GM12878 (cell line): ENCODE results near the gene CHST14. TPM values are rescaled to one million over a fixed set of nuclear protein-coding genes. Genes with fewer than 3 reads are reported as not detected.

Experiments
- BACH1 ChIP-seq: fragments of 450-650 bp; IDR thresholded peaks from 2 replicates; pipeline ENCODE4 v1.6.1; 2017; ENCODE audit warnings: mild to moderate bottlenecking, borderline replicate concordance
- CBX3 ChIP-seq: fragments of 200-600 bp; sonication (generic); IDR thresholded peaks from 2 replicates; pipeline ENCODE4 v1.6.1; 2016; ENCODE audit warnings: low read depth, borderline replicate concordance
- E2F8 ChIP-seq: fragments of 450-650 bp; IDR thresholded peaks from 2 replicates; pipeline ENCODE4 v1.6.1; 2018; ENCODE audit warnings: mild to moderate bottlenecking, low read depth, moderate library complexity; ENCODE audit not compliant: partially characterized antibody
- FOS ChIP-seq: IDR thresholded peaks from 3 replicates; pipeline ENCODE4 v1.6.1; 2011; ENCODE audit warnings: borderline replicate concordance; ENCODE audit not compliant: insufficient read length; ENCODE audit errors: extremely low read depth
- GABPA ChIP-seq: IDR thresholded peaks from 2 replicates; pipeline ENCODE4 v1.6.1; 2014; ENCODE audit warnings: antibody characterized with exemption, low read depth, mild to moderate bottlenecking, inconsistent platforms
- HCFC1 ChIP-seq: fragments of 150-350 bp; IDR thresholded peaks from 2 replicates; pipeline ENCODE4 v1.6.1; 2014; ENCODE audit warnings: low read length
- HDAC2 ChIP-seq: fragments of 200-600 bp; sonication (generic); IDR thresholded peaks from 2 replicates; pipeline ENCODE4 v1.6.1; 2017
- MXI1 ChIP-seq: fragments of 150-350 bp; IDR thresholded peaks from 2 replicates; pipeline ENCODE4 v1.6.1; 2011; ENCODE audit warnings: low read depth, mild to moderate bottlenecking, inconsistent platforms, low read length, improper control_type of control experiment
- NKRF ChIP-seq: fragments of 450-650 bp; conservative IDR thresholded peaks from 2 replicates; pipeline ENCODE4 v1.6.1; 2017; ENCODE audit warnings: mild to moderate bottlenecking, moderate library complexity
- POLR2AphosphoS5 ChIP-seq: IDR thresholded peaks from 2 replicates; pipeline ENCODE4 v1.6.1; 2011; ENCODE audit warnings: mild to moderate bottlenecking, low read length, inconsistent platforms
- RELB ChIP-seq: fragments of 450-650 bp; IDR thresholded peaks from 2 replicates; pipeline ENCODE4 v1.6.1; 2017; ENCODE audit warnings: low read depth, mild to moderate bottlenecking, moderate library complexity
- RUNX3 ChIP-seq: IDR thresholded peaks from 2 replicates; pipeline ENCODE4 v1.6.1; 2012; ENCODE audit warnings: low read length, inconsistent platforms
- SKIL ChIP-seq: fragments of 450-650 bp; IDR thresholded peaks from 2 replicates; pipeline ENCODE4 v1.6.1; 2017; ENCODE audit warnings: mild to moderate bottlenecking, low read depth, inconsistent platforms; ENCODE audit not compliant: poor library complexity, severe bottlenecking
- SREBF2 ChIP-seq: IDR thresholded peaks from 2 replicates; pipeline ENCODE4 v1.6.1; 2012; ENCODE audit warnings: mild to moderate bottlenecking, low read length
- ZBTB40 ChIP-seq: fragments of 450-650 bp; IDR thresholded peaks from 2 replicates; pipeline ENCODE4 v1.6.1; 2016; ENCODE audit warnings: mild to moderate bottlenecking, moderate library complexity, borderline replicate concordance
- ZSCAN29 ChIP-seq: fragments of 450-650 bp; IDR thresholded peaks from 2 replicates; pipeline ENCODE4 v1.6.1; 2017; ENCODE audit warnings: mild to moderate bottlenecking, moderate library complexity
- polyA plus RNA-seq, 11 experiments: library from polyadenylated mRNA; depleted of rRNA in 4 of 11; unstranded in 6 of 11; stranded (reverse) in 5 of 11; fragments of >200 nt; fragmentation: Nextera tagmentation in 4 of 11; fragmentation: Illumina TruSeq in 1 of 11; extraction: Ambion mirVana in 4 of 11; extraction: Trizol in 1 of 11; gene quantifications; 1 replicate in 1 of 11; 2 replicates in 10 of 11; pipeline versions ENCODE4 v1.2.1 to v1.2.3, GENCODE V29; 2011 to 2016; ENCODE audit warnings: inconsistent platforms in 2 of 11, missing spikeins in 2 of 11, low read depth in 1 of 11
- total RNA-seq, 4 experiments: library from RNA; depleted of rRNA in 3 of 4; stranded (reverse); fragments of >200 nt in 3 of 4; fragmentation: Illumina TruSeq in 1 of 4; extraction: Trizol in 1 of 4; gene quantifications; 2 replicates each; pipeline versions ENCODE4 v1.2.1 to v1.2.3, GENCODE V29; 2013 to 2021

Gene CHST14
- total and polyA plus RNA-seq, 10 of the 15 experiments (the other 5 are each of a cell fraction or from before 2014, with no cell fraction given): 1.3 to 12.8 (median 6.2) TPM

- TF ChIP-seq E2F8 (no peak), RELB (no peak), GABPA (no peak), CBX3 (no peak), POLR2AphosphoS5 (no peak), NKRF (no peak), MXI1 (no peak), HDAC2 (no peak), ZBTB40 (no peak), RUNX3 (no peak), ZSCAN29 (no peak), SKIL (no peak), SREBF2 (no peak), HCFC1 (no peak), BACH1 (peak; percentile 72), FOS (no peak)
Measured at GRCh38 chr15:40421246-40422157, 49.3 kb upstream of the CHST14 start (continued).
